Fibroblast of skin of left biceps (primary cell): Measurements from ENCODE around the gene KRT27.
"Not testable (repeated sequence)": the region's sequence is repeated elsewhere in the genome, so short reads cannot be mapped to it uniquely, and the experiment has no call there.

Source experiments
- DNase-seq, 2 experiments: peaks; one replicate each; pipeline ENCODE4 v3.0.0-alpha.2; 2013; ENCODE audit warnings: low read depth in 2 of 2

Gene KRT27, protein sequence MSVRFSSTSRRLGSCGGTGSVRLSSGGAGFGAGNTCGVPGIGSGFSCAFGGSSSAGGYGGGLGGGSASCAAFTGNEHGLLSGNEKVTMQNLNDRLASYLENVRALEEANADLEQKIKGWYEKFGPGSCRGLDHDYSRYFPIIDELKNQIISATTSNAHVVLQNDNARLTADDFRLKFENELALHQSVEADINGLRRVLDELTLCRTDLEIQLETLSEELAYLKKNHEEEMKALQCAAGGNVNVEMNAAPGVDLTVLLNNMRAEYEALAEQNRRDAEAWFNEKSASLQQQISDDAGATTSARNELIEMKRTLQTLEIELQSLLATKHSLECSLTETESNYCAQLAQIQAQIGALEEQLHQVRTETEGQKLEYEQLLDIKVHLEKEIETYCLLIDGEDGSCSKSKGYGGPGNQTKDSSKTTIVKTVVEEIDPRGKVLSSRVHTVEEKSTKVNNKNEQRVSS

DNA sequence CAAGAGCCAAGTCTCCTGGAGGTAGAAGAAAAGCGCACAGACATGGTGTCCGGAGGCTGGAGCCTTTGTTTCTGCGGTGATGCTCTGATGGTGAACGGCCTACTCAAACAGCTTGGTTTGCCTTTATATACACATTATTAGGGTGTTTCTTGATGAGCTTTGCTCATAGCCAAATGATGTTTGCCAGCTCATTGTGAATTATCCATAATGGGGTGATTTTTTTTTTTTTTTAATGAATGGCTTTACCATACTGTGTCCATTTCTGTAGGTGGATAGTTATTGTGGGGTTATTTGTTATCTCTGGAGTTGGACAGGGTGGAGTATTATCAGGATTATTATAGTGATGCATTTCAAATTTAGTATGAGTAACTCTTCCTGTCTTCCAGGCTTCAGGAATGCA, at the start of gene KRT27:
Gene KRT27 (minus strand): TSS at position 101 of the 400 bp plus-strand sequence. CDS start 57 bp downstream, at position 44.
- DNase-seq = no peak

DNA sequence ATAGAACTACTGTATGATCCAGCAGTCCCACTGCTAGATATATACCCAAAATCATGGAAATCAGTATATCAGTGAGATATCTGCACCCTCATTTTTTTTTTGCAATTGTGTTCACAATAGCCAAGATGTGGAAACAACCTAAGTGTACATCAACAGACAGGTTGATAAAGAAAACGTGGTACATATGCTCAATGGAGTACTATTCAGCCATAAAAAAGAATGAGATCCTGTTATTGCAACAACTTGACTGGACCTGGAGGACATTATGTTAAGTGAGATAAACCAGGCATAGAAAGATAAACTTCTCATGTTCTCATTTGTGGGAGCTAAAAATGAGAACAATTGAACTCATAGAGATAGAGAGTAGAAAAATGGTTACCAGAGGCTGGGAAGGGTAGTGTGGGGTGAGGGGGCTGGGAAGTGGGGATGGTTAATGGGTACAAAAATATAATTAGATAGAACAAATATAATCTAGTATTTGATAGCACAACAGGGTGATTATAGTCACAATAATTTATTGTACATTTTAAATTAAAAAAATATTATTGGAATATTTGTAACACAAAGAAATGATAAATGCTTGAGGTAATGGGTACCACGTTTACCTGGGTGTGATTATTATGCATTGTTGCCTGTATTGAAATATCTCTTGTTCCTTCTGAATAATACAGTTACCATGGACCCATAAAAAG, 47.9 kb upstream of the KRT27 start:
- no peak for DNase-seq

DNA sequence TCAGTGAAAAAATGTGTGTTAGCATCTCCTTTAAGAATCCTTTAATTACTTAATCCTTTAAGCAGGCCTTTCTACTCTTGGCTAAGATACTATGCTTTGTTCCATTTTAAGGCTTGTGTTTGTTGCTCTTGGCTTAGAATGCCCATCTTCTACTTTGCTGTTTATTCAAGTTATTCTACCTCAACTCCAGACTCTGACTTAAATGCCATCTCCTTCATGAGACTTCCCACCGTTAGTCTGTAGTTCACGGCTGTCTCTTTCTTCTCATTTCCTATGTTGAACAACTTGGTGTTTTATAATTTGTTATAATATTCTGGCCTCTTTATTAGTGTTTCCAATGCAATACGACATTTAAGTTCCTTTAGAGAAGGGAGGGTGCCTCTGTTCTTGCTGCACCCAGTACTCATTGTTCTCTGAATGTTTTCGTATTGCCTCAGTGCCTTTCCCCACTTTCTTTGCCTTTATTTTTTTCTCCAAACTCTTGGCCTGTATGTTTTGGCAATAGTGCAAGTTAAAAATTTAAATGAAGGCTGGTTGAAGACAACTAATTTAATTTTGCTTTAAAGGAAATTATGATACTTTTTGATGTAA, 46.2 kb upstream of the KRT27 start:
- no peak for DNase-seq

DNA sequence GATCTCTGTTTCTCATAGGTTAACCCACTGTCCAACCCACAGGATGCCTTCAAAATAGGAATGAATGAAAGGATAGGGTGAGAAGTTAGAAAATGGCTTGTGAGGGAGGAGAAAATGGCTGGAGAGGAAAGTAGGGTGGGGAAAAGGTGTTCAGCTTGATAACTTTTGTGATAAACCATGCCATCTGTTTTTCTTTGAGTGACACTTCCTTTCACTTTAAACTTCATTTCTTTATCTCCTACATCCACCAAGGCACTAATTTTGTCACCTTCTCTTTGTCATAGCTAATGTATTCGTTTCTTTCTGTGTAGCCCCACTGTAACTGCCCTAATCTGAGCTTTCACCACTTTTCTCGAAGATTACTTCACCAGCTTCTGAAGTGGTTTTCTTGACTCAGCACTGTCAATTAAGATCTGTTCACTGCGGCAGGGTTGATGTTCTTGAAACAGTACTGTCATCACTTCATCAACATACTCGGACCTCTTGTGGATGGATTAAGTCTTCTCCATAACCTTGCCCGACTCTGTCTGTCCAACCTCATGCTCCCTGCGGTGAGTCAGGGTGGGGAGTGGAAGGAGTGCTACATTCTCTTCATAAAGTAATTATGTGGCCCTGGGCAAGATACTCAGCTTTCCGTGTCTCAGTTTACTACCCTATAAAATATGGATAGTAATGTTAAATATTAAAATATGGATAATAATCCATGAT, 45.5 kb upstream of the KRT27 start:
- DNase-seq = no peak

DNA sequence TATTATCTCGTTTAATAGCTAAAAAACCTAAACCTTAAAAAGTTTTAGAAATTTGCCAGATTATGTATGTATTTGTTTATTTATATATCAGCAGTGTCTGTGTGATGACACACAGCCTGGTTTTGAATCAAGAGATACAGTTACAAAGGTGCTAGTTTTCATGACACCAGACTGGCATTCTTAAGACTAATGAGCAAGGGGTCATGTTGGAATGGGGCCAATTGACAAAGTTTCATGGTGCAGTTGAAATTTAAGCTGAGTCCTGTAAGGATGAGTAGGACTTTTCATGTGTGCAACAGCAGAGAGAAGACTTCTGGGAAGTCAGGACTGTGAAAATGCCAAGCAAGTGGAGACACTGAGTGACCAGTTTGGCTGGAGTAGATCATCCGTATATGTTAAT, 43.2 kb upstream of the KRT27 start:
- no peak for DNase-seq

DNA sequence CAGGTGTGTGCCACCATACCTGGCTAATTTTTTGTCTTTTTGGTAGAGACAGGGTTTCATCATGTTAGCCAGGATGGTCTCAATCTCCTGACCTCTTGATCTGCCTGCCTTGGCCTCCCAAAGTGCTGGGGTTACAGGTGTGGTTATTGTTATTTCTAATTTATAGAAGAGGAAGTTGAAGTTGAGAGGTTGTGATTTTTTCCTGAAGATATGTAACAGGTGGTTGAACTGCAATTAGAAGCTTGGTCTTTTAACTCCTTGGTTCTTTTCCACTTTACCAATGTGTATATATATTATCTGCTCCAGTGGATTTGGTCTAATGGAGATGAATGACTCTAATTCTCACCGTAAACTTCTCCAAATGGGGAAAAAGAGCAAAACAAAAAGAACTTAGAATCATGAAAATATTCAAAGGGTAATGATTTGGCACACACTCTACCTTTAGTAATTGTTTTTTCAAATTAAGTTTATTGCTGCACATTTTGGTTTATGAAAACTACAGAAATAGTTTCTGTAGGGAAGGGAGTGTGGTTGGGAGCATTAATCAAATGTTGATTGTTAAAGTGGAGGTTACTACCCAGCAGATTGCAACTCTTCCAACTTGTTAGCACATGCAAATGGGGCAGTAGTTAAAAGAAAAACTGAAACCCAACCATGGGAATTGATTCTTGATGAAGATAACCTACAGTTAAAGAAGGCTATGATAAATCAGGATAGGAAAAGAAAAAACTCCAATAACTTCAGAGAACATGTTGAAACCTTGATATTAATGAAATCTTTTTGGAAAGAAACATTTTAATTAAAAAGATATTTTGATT, 41.9 kb upstream of the KRT27 start:
- DNase-seq = no peak

DNA sequence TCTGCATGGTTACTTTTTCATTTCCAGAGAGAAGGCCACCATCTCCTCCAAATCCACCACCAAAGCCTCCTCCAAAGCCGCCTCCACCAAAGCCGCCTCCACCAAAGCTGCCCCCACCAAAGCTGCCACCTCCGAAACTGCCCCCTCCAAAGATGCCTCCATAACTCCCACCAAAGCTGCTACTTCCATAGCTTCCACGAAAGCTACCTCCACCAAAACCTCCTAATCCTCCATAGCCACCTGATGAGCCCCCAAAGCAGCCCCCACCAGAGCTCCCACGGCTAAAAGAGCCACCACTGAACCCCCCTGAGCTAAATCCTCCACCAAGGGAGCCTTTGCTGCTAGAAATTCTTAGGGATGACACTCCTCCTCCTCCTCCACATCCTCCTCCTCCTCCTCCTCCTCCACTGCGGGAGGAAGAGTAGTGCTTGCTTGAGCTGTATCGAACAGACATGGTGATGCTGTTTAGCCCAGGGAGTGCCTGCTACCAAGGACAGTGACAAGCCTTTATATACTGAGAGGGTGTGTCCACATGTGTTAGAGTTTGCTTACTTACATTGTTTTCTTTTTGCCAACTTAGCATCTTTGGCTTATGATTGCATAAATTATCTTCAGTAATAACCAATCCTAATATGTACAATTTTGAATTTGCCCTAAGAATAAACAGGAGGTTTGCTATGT, 39.9 kb upstream of the KRT27 start, which contains the start of gene KRT10:
Gene KRT10 (minus strand): TSS at position 483 of the 681 bp plus-strand sequence. CDS start 29 bp downstream, at position 454.
- no peak for DNase-seq

DNA sequence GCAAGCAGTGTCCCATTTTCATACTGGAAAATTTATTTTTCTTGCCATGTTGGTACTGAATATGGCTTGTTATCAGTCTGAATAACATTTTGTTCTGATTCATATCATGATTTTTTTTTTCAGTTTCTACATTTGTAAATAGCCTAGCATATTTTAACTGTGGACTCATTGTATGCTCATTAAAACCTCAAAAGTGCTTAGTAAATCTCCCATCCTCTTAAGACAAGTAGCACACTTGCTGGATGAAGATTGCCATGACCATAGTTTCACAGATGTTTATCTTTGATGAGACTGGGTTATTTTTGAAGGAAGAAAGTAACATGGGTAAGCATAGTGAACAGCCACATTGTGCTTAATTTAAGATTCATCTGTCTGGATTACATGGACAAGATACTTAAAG, 39.2 kb upstream of the KRT27 start:
- no peak for DNase-seq

DNA sequence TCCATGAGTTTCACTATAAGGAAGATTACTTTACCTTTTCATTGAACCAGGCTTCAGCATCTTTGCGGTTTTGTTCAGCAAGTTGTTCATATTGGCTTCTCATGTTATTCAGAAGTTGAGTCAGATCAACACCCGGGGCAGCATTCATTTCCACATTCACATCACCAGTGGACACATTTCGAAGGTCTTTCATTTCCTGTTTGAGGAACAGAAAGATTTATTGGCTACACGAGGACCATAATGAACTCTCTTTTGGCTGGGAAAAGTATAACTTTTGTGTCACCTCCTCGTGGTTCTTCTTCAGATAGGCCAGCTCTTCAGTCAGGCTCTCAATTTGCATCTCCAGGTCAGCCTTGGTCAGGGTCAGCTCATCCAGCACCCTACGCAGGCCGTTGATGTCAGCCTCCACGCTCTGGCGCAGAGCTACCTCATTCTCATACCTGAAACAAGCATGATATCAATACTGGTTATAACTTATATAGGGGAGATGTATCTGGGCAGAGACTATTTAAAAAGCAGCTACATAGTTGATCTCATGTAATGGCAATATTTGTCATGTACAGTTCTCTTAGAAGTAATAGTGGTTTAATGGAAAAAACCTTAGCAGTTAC, 38.0 kb upstream of the KRT27 start:
- DNase-seq = no peak

DNA sequence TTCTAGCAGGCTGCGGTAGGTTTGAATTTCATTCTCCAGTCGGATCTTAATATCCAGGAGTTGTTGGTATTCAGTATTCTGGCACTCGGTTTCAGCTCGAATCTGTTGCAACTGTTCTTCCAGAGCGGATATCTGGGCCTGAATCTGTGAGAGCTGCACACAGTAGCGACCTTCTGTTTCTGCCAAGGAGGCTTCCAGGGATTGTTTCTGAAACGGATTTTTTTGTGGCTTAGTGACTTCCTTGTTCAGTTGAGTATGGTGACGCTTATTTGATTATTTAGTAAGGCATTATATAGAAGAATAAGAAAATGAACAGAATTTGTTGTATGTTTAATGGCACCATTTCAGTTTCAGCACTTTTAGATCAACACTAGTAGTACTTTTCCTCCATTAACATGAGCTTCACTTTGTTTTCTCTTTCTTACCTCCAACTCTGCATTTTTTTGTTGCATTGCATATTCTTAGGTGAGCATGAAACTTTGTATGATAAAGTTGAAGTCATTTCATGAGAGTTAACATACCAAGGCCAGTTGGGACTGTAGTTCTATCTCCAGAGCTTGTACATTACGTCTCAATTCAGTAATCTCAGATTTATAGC, 37.3 kb upstream of the KRT27 start:
- no peak for DNase-seq

DNA sequence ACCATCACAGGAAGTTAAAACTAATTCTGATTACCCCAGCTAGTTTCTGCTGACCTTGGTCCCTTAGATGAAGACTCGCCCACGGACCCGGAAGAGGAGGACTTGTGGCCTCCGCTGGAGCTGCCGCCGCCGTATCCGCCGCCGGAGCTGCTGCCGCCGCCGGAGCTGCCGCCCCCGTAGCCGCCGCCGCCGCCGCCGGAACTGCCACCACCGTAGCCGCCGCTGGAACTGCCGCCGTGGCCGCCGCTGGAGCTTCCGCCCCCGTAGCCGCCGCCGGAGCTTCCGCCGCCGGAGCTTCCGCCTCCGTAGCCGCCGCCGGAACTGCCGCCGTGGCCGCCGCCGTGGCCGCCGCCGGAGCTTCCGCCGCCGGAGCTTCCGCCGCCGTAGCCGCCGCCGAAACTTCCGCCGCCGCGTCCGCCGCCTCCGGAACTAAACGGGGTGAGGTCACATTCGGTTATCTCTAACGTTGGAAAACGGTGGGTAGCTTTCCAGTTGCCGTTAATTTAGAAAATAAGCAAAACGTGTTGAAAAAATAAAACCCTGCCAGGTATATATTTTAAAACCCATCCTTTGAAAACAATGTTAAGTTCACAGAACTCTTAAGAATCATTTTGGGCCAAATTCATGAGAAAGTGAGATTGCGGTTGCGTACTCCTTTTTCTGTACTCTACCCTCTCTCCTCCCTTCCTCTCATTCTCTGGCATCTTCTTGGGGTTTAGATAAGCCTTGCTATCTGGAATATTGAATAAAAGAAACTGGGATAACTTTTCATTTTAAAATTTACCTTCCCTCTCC, 36.6 kb upstream of the KRT27 start:
- peak; percentile 62 to 64 for DNase-seq

DNA sequence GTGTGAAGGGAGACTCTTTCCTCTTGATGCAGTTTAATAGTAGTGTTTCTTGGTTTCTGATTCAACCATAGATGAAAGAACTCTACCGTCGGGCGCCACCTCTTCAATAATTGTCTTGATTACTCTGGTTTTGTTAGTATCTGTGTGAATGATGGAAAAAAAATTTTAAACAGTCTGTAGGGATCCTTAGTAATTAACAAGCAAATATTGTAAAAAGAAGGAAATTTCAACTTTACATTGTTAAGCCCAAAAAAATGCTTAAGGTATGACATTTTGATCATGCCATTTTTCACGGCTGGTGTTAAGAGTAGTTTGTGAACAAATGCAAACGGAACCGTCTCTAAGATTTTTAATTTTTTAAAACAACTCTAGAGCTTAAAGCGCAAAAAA, 36.0 kb upstream of the KRT27 start:
- no peak for DNase-seq

DNA sequence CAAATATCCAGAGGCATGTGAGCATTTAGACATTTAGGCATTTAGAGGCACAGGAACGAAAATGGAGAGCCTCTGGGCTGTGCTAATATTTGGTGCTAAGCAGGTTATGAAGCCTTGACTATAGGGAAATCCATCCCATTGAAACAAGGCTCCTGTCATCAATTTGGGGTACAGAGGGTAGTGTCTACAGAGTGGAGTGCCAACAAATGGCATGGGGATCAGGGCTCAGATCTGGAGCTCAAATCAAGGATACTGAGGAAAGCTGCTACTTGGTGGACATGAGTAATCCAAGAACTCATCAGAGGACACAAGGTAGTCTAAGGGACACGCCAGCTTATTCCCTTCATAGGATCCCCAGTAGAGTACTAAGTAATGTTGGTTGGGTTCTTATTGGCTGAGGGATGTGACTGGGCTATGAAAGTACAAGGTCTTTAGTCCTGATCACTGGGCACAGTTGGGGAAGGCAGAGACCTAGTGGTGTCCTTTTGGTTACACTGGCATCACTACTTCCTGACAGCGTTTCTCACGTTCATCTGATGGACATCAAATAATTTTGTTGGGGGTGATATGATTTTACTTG, 34.8 kb upstream of the KRT27 start:
- no peak for DNase-seq

DNA sequence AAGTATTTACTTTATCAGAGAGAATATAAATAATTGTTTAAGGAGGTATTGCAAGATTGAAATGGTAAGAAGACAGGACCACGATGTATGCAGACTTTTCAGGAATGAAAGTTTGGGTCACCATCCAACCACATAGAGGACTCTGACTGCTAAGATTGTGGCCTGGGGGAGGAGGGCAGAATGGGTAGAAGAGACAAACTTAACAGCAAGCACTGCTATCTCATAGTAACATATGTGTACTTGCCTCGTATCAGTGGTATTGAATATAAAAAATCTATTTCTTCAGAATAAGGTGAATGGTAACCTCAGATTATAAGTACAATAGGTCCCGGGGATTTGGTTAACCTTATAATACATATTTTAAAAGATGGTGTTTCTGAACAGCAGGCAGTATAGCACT, 34.2 kb upstream of the KRT27 start:
- DNase-seq = no peak

DNA sequence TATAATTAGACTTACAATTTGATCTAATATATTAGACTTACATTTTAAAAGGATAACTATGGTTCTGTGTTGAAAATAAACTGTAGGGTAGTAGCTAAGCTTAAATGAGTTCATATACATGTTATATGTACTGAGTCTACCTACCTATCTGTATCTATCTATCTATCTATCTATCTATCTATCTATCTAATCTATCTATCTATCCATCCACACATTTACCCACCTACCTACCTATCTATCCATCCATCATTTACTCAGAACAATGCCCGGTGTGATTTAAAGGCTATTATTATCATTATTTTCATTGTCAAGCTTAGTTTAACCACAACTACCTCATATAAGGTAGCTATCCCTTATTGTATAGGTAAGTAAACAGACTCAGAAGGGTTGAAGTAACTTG, 33.0 kb upstream of the KRT27 start:
- DNase-seq = no peak

DNA sequence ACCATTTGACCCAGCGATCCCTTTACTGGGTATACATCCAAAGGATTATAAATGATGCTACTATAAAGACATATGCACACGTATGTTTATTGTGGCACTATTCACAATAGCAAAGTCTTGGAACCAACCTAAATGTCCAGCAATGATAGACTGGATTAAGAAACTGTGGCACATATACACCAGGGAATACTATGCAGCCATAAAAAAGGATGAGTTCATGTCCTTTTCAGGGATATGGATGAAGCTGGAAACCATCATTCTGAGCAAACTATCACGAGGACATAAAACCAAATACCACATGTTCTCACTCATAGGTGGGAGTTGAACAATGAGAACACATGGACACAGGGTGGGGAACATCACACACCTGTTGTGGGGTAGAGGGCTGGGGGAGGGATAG, 32.3 kb upstream of the KRT27 start:
- not testable (repeated sequence) for DNase-seq

DNA sequence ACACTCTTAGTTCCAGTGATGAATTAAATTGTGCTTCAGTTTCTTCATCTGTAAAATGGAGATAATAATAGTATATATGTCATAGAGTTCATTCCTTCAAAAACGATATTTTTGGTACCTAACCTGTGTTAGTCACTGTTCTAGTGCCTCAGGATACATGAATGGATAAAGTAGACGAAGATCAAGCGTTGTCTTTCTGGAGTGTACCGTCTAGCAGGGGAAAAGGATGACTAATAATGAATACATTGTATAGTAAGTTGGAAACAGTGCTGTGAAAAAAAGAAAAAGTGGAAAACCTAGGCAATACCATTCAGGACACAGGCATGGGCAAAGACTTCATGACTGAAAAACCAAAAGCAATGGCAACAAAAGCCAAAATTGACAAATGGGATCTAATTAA, 31.5 kb upstream of the KRT27 start:
- no peak for DNase-seq

DNA sequence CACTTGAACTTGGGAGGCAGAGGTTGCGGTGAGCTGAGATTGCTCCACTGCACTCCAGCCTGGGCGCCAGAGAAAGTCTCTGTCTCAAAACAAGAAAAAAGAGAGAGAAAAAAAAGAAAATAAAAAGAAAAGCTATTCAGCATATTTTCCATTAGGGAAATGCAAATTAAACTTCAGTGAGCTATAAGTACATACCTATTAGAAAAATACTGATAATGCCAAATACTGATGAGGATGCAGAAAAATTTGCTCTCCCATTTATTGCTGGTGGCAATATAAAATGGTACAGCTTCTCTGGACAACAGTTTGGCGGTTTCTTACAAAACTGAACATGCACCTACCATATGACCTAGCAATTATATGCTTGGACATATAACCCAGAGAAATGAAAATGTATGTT, 30.3 kb upstream of the KRT27 start:
- DNase-seq = no peak

DNA sequence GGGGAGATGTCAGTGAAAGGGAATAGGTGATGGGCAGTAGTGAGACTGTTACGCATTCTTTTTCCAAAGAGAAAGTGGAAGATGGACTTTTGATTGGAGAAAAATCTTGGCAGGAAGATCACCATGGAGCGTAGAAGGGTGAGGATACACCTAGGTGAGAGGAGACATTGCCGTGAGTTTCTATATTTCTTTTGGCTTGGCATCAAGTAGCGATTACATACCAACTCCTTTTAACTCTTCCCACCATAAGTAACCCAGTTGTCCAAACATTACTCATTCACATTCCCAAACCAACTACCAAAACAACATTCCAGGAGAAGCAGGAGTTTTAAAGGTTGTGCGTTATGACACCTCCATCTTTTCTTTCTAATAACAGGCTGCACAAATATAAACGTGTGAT, 28.1 kb upstream of the KRT27 start:
- DNase-seq = no peak
